SK-N-MC (cell line): Measurements from ENCODE around the gene TARP.

Experiments used
- EZH2 ChIP-seq: fragments of 200-600 bp; sonication (generic); IDR thresholded peaks from one replicate; pipeline ENCODE4 v1.6.1; 2017; ENCODE audit warnings: antibody characterized with exemption
- FOXP2 ChIP-seq: optimal IDR thresholded peaks from 2 replicates; pipeline ENCODE3; 2011; ENCODE audit warnings: mild to moderate bottlenecking, moderate library complexity; ENCODE audit not compliant: insufficient read depth; ENCODE audit errors: extremely low read length, control extremely low read depth
- POLR2AphosphoS5 ChIP-seq: IDR thresholded peaks from 2 replicates; pipeline ENCODE4 v1.6.1; 2012; ENCODE audit warnings: mild to moderate bottlenecking, low read depth, low read length, borderline replicate concordance

- TF ChIP-seq EZH2 (no peak), POLR2AphosphoS5 (no peak), FOXP2 (no peak)
These were observed 26.0 kb upstream of the TARP start for GRCh38 chr7:38299275-38299931.
